Activated gamma-delta T cell (primary cell): ENCODE measurements around the gene SERPINB6.
"Not testable (repeated sequence)": the region's sequence is repeated elsewhere in the genome, so short reads cannot be mapped to it uniquely, and the experiment has no call there.

Experiments
- DNase-seq: peaks from one replicate; lab custom pipeline; 2025; lab: John Stamatoyannopoulos, UW
- total RNA-seq, 2 donors: gene quantifications; one replicate each; lab custom pipeline; 2026; lab: John Stamatoyannopoulos, UW

Gene SERPINB6
- 51.5 to 52.9 reads per million in 2 donors for total RNA-seq

DNA sequence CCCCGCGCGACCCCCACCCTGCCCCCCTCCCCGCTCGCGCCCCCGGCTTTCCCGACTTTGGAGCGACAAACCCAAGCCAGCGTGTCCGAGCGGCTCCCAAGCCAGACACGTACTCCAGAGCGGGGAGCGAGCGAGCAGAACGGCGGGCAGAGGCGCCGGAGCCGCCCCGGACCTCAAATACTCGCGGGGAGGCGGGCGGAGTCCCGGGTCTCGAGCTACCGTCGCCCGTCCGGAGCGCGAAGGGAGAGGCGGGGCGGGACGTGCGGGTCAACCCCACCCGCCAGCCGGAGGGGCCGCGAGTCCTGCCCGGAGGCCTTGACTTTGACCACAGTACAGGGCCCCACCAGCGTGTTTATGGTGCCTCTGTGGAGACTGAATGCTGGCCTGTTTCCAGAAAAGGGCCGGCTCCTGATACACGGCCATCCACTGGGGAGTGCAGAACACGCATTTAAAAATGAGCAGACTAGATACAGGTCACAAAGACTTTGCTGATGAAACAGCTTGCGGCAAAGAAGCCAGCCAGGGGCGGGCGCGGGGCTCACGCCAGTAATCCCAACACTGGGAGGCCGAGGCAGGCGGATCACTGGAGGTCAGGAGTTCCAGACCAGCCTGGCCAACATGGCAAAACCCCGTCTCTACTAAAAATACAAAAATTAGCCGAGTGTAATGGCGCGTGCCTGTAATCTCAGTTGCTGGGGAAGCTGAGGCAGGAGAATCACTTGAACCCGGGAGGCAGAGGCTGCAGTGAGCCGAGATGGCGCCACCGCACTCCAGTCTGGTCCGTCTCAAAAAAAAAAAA, at the start of gene SERPINB6:
TSS of gene SERPINB6 (minus strand) at position 148 of the 799 bp plus-strand sequence. CDS start 12,235 bp downstream, outside the sequence.
- peak; percentile 26 for DNase-seq

DNA sequence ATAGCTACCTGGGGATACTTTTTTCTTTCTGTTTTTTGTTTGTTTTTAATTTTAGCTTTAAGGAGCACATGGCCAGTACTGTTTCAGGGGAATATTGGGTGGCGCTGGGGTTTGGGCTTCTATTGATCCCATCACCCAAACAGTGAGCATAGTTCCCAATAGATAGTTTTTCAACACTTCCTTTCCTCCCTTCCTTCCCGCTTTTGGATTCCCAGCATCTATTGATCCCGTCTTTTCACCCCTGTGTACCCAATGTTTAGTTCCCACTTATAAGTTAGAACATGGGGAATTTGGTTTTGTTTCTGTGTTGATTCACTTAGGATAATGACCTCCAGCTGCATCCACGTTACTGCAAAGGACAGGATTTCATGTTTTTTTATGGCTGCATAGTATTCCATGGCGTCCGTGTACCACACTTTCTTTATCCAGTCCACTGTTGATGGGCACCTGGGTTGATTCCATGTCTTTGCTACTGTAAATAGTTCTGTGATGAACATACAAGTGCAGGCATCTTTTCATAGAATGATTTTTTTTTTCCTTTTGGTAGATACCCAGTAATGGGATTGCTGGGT, 48.5 kb upstream of the SERPINB6 start:
- DNase-seq = no peak

DNA sequence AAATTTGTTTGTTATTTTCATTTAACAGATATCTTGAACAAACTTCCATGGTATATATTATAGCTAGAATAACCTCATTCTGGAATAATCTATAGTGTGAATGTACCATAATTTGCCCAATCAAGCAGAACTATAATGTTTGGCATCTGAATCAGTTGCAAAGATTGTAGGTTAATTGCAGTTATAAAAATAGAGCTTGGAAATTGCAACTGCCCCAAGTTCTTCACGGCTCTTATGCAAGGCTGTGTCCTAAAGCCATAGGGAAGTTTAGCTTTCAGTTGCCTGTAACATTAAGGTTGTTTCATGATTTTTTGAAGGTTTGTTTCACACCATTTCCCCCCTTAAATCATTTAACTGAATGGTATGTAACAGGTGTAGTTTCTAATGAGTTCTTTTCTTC, 47.7 kb upstream of the SERPINB6 start:
- DNase-seq = no peak

DNA sequence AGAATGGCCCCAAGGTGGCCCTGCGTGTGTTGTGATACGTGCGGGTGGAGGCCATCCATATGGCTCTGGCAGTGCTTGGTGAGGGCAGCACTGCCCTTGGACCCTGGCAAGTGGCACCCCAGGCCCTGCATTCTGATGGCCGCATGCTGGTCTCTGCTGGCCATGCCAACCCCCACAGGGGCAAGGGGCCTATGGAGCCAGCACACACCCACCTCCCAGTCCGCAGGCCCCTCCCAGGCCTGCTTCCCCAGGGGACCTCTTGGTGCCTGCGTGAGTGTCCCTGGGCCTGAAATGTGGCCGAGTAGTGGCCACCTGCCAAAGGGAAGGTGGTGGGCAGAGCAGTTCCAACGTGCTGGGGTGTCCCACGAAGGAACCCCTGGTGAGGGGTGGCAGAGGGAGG, 45.9 kb upstream of the SERPINB6 start:
- no peak for DNase-seq

DNA sequence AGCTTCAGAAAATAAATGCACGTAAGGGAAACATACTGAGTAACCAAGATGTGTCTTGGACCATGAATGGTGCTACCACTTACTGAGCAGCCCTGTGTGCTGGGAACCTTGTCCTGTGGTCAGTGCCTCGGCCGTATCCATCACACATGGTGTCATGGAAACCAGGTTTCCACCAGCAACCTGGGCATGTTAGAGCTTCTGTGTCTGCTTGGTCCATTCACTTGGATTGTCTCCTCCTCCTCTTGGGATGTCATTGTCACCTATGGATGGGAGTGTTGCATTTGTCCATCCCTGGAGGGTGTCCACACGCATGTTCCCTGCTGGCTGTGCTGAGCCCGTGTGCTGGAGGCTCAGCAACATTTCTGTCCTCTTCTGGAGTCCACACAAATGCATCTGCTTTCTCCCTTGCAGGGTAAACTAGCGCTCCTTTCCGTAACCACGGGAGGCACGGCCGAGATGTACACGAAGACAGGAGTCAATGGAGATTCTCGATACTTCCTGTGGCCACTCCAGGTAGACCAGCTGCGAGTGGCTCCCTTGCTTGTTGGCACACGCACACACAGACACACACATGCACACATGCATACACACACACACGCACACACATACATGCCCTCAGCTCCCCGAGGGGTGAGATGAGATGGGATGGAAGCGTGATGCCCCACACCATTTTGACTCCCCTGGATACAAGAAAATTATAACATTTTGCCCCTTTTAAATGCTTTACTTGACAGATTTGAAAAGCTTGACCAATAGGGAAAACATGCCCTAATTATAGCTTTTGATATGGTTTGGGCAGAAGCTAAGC, 45.3 kb upstream of the SERPINB6 start:
- DNase-seq = no peak

DNA sequence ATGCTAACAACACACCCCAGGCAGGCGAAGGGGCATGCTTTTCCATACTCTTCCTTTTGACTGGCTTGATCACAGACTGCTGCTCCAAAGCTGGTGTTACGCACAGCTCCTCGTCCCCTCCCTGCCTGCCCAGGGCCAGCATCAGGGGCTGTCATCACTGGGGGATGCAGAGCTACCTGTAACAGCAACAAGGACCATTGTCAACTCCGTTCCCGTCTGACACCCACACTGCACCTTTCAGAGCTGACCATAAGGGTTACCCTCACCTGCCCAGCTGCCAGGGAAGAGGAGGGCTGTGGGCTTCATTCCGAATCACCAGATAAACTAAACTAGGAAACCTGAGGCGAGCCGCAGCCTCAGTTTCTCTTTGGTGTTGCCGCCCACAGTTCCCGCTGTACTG, 43.8 kb upstream of the SERPINB6 start:
- DNase-seq = no peak

DNA sequence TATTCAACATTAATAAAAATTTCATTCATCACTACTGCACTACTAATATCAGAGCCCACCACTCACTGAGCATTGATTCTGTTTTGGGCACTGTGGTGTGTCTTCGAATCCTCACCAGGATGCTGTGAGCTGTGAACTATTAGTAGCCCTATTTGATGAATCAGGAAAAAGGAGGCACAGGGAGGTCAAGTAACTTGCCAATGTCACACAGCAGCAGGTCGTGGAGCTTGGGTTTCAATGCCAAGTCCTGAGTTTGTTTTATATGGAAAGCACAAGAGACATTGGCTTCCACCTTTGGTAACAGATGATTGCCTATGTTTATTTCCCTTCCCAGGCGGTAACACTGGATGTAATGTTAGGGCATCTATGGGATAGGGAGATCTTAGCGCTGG, 43.3 kb upstream of the SERPINB6 start:
- DNase-seq = no peak

DNA sequence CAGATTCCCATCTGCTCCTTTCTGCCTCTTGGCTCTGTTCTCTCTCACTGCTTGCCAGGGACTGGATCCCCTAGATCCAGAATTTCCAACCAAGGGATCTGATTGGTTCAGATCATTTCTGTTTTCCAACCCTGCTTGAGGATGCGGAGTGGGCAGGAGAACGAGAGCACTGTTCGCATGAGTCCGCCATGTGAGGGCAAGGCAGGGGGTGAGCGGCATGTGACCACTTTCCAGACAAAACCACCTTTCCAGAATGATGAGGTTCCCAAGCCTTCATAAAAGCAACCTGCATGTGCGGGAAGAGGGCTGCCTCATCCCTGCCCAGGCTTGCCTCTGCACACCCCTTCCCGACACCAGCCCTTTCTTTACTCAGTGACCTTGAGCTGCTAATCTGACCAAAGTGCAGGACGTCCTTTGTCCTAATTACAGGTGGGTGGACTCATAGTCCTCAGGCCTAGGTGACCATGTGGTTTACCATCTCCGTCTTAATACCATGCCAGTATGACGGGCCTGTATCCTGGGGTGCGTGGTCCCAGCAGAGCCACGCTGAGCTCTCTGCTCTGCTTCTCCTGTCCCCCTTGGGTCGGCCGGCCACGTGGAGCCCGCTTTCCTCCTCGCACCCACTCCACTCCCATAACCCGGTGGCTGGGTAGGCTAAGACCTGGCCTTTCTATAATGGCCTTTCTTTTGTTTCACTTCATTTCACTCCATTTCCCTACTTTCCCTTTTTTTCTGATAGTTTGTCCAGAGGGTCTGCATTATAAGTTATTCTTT, 42.7 kb upstream of the SERPINB6 start:
- no peak for DNase-seq

DNA sequence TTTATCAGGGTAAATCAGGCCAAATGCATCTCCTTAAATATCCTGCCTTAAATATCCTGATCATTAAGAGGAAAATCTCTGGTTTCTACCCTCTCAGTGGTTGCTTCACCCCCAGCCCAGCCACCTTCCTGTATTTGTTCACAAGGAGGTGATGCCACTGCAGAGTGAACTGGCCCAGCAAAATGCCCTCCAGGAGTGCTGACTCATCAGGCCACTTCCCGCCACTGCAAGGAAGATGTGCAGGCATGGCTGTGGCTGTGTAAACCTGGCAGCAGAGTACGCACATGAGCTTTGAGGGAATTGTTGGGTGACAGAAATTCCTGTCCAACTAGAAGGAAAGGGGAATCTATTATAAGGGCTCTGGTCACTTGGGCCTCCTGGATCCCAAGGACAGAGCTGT, 42.1 kb upstream of the SERPINB6 start:
- no peak for DNase-seq

DNA sequence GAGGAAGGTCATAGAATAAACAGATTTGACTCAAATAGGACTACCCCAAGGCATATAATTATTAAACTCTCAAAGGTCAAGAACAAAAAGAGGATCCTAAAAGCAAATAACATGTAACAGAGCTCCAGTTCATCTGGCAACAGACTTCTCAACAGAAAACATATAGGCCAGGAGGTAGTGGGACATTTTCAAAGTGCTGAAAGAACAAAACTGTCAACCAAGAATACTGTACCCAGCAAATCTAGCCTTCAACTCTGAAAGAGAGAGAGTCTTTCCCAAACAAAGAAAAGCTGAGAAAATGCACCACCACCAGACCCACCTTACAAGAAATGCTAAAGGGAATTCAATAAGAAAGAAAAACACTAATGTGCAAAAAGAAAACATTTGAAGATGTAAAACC, 40.2 kb upstream of the SERPINB6 start:
- no peak for DNase-seq

DNA sequence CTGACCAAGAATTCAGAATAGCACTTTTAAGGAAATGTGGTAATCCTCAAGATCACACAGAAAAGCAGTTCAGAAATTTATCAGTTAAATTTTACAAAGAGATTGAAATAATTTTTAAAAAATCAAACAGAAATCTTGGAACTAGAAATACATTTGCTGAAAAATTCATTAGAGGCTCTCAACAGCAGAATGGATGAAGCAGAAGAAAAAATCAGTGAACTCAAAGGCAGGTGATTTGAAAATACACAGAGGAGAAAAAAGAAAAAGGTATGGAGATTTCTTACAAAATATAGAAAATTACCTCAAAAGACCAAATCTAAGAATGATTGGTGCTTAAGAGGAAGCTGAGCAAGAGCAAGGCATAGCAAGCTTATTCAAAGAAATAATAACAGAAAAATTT, 39.8 kb upstream of the SERPINB6 start:
- DNase-seq = no peak

DNA sequence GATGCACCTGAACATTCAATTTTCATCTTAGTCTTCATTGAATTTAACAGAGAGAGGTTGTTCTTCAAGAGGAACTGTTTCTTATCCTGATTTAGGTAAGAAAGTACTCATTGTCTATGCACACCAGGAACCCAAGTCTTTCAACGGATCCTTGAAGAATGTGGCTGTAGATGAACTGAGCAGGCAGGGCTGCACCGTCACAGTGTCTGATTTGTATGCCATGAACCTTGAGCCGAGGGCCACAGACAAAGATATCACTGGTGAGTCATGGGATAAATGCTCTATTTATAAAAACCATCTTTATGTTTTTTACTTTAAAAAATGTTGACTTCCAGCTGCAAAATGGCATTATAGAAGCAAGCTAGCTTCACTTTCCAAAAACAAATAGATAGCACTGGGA, 38.6 kb upstream of the SERPINB6 start:
- no peak for DNase-seq

DNA sequence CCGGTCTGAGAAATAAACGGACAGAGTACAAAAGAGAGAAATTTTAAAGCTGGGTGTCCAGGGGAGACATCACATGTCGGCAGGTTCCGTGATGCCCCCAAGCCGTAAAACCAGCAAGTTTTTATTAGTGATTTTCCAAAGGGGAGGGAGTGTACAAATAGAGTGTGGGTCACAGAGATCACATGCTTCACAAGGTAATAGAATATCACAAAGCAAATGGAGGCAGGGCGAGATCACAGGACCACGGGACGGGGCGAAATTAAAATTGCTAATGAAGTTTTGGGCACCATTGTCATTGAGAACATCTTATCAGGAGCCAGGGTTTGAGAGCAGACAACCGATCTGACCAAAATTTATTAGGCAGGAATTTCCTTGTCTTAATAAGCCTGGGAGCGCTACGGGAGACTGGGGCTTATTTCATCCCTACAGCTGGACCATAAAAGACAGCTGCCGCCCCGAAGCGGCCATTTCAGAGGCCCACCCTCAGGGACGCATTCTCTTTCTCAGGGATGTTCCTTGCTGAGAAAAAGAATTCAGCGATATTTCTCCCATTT, 37.4 kb upstream of the SERPINB6 start:
- not testable (repeated sequence) for DNase-seq

DNA sequence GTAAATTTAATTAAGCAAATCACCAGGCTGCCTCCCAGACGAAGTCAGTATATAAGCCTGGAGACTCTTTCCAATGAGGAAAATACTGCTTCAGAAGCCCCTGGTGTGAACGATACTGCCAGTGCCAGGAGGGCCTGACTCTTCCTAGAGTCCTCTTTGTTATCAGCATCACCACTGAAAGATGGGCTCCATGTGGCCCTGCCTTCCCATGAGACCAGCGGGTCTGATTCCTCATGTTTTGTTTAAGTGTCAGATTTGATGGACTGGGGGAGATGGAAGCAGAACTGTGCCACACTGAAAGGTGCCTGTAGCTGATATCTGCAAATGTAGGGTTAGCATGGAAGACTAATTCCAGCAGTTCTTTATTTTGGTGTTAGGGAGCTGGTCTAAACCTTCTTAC, 36.2 kb upstream of the SERPINB6 start:
- no peak for DNase-seq

DNA sequence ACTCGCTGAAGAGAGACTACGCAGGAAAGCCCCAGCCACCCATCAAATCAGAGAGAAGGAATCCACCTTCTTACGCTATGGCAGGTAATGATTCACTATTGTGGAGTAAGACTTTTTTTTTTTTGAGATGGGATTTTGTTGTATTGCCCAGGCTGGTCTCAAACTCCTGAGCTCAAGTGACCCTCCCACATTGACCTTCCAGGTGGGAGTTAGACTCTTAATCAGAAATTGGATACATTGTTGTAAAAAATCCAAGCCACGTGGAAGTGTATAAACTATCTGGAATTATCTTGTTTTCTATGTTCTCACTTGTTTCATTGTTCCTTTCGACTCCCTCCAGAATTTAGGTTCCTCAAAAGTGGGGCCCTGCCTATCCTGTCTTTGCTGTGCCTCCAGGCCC, 35.1 kb upstream of the SERPINB6 start:
- DNase-seq = no peak

DNA sequence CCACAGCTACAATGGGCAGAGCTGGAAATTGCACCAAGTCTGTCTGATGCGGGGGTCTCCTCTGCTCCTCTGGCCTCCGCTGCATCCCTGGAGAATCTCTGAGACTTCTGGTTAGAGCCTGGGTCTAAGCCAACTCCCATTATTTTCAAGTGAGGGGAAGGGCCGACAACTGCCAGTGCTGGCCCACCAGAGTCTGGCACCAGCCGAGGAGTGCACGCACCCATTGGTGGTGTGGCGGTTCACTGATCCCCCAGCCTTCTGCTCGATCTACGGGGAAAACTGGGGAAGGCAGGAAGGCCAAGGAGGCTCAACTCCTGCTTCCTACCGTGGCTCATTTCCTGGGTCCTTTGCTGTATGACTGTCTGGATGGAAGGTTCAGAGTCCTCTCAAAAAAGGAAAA, 34.5 kb upstream of the SERPINB6 start:
- DNase-seq = no peak

DNA sequence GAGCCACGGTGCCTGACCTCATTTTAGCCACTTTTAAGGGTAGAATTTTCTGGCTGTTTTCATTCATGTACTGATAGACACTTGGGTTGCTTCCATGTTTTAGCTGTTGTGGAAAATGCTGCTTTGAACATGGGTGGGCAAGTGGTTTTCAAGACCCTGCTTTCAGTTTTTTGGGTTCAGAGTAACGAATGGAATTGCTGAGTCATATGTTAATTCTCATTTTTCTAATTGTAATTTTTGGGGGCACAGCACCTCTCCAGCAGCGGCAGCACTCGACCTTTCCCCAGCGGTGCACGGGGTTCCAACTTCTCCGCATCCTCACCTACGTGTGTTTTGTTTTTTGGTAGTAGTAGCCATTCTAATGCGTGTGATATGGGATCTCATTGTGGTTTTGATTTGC, 33.7 kb upstream of the SERPINB6 start:
- no peak for DNase-seq

DNA sequence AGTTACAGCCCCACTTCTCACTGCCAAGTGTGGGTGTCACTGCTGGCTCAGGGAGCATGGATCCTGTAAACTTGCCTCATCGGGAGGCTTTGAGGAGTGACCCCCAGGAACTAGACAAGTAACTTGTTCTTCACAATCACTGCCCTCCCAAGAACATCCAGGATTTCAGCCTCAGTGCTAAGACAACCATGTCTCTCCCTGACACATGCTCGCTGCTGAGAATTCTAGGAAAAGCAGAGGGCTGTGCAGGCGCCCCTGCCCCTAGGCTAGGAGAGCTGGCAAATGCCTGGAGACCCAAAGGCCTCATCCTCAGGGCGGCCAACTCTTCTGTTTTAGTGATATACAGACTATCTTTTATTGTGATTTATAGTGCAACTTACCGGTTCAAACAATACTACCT, 31.9 kb upstream of the SERPINB6 start:
- not testable (repeated sequence) for DNase-seq

DNA sequence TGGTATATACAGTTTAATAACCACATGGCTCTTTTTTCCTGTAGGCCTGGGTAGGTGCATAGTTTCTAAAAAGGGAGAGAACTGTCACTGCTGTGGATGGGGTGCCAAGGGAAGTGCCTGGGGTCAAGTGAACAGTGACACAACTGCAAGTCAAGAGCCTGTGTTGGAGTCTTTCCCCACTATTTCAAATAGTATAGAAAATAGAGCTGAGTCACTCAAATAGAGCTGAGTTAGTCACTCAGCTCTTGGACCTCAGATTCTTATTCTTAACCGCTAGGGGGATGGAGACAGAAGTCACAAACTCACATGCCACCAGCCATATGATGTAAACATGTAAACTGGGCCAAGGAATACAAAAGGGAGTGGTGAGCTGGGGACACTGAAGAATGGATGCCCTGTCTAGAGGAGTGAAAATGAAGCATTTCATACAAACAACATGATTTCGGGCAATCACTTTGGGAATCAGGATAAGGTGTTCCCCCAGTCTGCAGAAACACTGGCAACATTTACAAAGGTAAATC, 30.5 kb upstream of the SERPINB6 start:
- no peak for DNase-seq

DNA sequence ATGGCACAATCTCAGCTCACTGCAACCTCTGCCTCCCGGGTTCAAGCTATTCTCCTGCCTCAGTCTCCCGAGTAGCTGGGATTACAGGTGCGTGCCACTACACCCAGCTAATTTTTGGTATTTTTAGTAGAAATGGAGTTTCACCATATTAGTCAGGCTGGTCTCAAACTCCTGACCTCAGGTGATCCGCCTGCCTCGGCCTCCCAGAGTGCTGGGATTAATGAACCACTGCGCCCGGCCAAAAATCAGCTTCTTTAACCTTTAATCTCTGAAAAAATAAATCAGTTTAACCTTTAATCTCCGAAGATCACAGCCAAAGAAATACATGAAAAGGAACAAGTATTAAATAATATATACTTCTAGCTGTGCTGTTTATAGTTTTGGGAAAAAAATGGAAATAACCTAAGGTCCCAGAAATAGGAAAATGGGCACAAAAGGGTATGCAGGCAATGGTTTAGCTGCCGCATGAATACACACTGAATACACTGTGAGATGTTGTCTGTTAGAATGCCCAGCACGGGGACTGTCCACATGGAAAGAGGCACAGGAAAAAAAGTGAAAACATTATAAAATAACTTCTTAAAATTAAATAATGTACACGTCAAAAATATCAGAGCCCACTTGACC, 29.9 kb upstream of the SERPINB6 start:
- DNase-seq = no peak
